GM18520 (cell line): ENCODE data around the gene GLB1L3.

Experiments
- ATAC-seq: cut with Tn5 transposase; IDR thresholded peaks from one replicate; pipeline ENCODE4 v1.9.1; 2021; ENCODE audit not compliant: unreplicated experiment

The GLB1L3 gene

DNA sequence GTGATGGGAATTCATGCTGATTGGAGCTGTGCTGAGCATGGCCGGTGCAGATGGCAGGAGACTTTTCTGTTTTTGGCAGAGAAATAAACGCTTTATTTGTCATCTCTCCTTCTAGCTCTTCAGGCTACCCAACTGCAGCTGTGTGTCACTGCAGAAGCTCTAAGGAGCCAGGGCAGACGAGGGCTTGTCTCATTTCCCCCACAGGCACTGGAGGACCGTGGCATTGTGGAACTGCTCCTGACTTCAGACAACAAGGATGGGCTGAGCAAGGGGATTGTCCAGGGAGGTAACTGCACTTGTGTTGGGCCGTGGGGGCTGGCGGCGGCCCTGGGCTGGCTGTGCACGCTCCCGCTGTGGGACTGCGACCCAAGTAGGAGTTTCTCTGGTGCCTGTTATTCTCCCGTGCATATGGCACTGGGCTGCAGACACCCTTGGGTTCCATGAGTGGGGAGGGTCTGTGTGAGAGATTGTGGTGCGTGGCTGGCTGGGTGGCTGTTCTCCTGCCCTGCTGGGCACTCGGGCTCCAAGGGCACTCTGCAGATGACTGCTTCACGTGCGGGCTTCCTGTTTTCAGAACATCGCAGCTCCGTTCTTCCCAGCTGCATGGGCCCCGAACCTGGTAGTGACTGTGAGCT is 82.8 kb downstream of the GLB1L3 start:
- no peak for ATAC-seq

DNA sequence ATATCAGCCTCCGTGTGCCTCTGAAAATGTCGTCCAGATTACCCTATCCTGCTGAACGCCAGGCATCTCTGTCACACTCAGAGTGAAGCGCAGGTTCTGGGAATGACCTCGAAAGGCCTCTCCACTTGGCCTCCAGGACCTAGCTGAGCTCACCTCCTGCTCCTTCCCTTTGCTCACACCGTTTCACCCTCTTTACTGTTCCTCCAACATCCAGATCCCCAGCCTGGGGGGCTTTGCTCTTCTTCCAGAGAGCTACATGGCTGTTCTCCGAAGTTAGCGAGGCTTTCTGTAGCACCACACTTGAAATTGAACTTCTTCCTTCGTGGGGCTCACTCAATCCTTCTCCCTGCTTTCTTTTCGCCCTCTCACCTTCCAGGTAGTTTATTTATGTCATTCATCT is 83.5 kb downstream of the GLB1L3 start:
- ATAC-seq = no peak

DNA sequence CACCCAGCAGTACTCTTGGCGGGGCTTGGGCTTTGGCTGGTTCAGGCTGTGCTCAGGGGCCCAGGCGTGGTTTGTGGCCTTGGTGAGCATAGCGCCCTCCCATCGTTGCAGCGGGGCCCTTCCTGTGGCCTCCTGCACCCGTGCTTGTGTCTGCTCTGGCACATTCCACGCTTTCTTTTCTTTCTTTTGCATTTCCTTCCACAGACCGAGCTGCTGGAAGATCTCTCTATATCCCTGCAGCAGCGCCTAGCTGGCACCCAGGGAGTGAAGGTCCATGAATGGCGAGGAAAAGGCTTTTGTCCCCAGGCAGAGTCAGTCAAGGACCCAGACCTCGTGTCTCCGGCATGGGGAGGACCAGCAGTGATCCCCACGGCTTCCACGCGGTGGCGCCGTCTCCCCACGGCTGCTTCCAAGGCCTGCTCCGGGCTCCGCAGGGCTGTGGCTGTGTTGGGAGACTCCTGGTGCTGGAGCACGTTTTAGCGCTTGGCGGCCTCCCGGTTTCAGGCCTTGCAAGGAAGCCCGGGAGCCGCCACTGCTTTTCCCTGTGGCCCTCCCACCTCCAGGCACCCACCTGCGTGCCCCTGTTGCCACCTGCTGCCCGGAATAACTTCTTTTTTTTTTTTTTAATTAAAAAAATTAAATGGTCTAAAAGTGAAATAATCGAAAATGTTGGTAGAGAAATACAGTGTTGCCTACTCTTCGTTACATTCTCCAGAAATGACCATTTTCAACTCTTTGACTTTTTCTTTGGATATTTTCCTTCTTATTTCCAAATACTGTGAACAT is 84.1 kb downstream of the GLB1L3 start:
- no peak for ATAC-seq

DNA sequence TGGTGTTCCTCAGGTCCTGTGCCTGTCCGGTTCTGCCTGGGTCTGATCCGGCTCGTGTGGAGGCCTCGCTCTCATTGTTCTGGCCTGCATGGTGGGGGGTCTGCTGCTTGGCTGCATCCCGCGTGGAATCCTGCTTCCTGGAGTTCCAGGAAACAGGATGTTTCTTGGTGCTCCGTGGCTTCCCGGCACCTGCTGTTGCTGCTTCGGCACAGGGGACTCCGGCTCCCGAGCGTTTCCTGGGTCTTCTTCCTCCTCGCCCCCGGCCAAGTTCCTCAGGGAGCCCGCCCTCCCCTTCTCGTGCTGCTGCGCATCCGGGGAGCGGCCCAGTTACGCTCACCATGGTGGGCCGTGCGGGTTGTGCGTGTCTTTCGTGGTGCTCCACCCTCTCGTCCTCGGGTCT is 85.5 kb downstream of the GLB1L3 start:
- no peak for ATAC-seq

DNA sequence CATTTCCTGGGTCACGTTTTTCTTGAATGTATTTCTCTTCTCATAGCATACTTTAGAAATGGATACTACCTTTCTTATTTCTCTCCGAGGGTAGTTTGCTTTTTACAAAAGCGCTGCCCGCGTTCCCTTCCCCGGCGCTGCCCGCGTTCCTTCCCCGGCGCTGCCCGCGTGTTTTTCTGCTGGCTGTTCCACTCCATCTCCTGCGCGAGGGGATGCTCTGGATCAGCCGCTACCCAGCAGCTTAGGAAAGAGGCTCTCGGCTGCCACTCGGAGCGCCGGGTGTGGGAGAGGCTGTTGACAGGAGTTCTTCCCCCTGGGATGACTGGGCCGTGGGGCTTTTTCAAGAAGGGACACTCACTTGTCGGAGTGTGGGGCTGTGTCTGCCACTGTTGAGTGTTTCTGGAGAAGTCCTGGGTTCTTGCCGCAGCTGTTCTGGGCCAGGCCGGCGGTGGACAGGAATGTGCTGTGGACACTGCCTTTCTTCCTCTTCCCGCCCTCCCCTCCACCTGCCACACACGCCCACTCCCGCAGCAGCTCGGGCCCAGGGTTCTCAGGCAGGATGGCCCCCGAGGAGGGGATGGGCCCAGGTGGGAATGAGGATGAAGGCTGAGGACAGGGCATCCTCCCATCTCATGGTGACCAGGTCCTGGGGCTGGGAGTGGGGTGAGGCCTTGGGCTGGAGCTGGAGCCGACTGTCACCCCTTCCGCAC is 86.2 kb downstream of the GLB1L3 start:
- no peak for ATAC-seq

DNA sequence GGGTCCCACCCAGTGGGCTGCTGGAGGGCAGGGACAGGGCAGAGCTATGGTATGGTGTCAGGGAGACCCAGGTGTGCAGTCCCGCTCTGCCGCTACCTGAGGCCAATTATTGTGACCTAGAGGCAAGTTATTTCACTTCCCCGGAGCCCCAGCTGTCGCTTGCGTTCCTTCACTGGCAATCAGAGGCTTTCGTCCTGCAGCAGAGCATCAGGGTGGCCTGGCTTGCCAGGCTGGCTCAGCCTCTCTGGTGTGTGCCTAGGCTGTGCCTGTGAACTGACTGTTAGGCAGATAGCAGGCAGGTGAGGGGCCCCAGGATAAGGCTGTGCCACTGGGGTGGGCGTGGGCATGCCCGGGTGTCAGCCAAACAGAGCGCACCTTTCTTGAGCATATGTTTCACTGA is 87.0 kb downstream of the GLB1L3 start:
- no peak for ATAC-seq

DNA sequence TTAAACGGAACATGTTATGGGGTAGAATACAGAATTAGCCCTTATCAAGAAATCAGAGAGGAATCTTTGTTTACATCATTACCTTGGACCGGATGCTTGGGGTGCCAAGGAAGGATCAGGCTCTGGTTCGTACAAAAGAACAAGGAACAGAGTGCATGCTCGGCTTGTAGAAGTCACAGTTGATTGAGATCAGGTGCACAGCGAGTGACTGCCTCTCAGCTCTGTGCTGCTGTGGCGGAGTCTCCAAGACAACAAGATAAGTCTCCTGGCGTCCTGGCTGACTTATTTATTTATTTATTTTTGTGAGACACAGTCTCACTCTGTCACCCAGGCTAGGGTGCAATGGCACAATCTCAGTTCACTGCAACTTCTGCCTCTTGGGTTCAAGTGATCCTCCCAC is 87.4 kb downstream of the GLB1L3 start:
- ATAC-seq = no peak

DNA sequence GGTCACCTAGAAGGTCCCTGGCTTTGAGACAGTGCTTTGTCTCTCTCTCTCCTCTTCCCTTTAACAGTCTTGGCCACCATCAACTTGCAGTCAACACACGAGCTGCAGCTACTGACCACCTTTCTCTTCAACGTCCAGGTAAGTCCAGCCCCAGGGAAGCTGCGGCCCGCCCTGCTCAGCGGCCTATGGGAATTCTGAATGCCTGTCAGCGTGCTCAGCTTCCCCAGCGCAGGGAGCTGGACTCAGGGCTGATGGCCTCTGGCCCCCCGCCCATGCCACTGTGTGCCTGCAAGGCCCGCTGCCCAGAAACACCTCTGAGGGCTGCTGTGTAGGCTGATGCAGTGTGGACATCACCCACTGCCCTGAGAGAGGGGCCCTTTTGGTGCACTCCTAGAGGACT is 88.1 kb downstream of the GLB1L3 start:
- no peak for ATAC-seq

DNA sequence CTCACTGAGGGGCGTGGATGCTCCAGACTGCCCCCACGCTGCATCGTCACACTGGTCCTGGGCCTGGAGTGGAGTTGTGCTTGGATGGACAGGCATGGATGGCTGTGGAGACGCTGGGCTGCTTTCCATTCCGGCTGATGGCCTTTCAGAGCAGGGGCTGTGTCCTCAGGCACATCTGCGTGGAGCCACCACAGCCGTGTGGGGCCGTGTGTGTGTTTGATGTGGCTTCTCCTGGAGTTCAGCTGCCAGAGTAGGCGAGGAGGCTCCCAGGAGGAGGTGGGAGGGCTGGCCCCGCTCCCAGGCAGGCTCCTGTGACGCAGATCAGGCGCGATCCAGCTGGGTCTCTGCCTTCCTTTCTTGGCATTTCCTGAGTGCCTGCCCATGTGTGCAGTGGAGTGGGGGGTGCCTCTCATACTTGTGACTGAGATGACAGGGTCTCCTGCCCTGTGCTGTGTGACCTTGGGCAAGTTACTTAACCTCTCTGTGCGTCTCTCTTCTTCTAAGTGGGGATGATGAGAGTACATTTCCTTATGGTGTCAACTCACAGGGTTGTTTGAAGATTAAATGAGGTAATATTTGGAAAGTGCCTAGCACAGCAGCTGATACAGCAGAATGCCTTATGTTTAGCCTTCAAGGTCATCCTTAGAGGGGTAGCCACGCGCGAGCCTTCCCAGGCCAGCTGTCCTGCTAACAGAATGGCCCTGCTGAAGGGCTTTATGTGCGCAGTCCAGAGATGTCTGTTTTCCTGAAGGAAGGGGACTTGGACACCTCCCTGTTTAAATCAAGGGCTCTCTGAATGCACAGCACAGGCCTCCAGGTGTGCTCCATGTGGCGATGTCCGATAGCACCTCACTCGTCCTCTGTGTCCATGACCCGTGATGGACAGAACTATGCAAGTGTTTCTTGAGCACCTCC is 89.1 kb downstream of the GLB1L3 start:
- ATAC-seq = no peak

DNA sequence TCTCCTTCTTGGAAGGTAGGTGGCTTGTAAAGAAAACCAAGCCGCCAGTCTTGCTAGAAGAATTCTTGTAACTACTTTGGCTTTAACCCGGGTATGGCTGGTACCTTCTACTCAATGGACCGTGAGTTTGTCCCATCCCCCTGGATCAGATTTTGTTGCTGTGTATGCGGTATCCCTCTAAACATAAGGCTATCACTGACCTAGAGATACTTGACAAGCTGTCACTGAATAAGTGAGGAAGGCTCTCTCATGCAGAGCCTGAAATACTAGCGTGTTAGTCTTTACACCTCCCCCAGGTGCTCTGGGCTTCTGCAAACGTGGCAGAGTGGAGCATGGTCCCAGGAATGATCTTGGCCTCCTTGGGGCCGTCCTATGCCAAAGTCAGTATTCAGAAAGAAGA is 90.1 kb downstream of the GLB1L3 start:
- ATAC-seq = no peak

DNA sequence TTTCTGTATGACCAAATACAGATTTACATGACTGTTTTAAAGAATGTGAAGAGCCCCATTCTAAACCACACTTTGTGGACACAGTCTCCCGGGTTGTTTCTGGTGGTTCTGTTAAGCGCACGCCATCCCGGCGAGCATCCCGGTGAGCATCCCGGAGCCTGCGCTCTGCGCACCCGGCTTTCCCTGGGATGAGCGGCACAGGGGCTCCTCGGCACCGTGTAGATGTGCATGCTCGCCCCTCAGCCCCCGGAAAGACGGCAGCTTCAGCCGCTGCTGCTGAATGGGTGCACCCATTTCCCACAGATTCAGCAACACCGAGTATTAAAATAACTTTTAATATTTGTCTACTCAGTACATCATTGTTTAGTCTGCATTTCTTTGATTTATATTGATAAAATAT is 91.6 kb downstream of the GLB1L3 start:
- ATAC-seq = no peak
